NCI-H82 treated with DMSO at 0.1 percent for 48 hours (cell line): Measurements from ENCODE around the gene USP32.
"Not testable (repeated sequence)": the region's sequence is repeated elsewhere in the genome, so short reads cannot be mapped to it uniquely, and the experiment has no call there.

Source experiments
- DNase-seq: peaks from one replicate; lab custom pipeline; 2025; ENCODE audit not compliant: unreplicated experiment; lab: John Stamatoyannopoulos, UW

Gene USP32

GRCh38 chr17:60372790-60373483 lies 19.0 kb downstream of the USP32 start:
- DNase-seq: no peak

DNA sequence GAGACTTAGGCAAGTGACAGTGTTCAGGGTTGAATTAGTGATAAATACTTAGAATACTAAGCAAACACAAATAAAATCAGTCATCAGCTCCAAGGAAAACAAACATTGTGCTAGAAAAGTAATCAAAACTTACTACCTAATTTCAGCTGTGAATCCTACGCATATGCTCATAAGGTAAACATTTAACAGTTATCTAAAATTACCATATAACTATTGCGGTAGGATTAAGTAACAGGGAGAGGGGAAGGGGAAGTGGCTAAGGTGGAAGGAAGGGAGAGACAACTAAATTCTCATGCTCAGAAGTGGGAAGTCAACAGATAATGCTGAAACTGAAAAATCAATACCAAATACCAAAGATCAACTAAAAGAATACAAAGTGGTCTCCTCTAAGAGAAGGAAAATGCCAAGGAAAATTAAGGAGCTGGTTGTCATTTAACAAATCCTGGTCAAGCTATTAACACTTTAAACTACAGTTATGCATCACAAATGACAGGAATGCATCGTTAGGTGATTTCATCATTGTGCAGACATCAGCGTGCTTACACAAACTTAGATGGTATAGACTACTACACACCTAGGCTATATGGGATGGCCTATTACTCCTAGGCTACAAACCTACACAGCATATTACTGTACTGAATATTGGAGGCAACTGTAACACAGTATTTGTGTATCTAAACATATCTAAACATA lies 20.0 kb downstream of the USP32 start:
- DNase-seq: no peak

- no peak for DNase-seq
These were observed 20.5 kb downstream of the USP32 start for GRCh38 chr17:60371416-60371815.

DNA sequence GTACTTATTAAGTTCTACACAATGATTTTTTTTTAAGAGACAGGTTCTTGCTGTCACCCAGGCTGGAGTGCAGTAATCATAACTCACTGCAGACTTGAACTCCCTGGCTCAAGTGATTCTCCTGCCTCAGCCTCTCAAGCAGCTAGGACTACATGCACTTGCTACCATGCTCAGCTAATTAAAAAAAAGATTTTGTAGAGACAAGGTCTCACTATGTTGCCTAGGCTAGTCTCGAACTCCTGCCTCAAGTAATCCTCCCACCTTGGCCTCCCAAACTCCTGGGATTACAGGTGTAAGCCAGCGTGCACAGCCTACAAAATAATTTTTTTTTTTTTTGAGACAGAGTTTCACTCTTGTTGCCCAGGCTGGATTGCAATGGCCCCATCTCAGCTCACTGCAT lies 22.2 kb downstream of the USP32 start:
- no peak for DNase-seq

DNA sequence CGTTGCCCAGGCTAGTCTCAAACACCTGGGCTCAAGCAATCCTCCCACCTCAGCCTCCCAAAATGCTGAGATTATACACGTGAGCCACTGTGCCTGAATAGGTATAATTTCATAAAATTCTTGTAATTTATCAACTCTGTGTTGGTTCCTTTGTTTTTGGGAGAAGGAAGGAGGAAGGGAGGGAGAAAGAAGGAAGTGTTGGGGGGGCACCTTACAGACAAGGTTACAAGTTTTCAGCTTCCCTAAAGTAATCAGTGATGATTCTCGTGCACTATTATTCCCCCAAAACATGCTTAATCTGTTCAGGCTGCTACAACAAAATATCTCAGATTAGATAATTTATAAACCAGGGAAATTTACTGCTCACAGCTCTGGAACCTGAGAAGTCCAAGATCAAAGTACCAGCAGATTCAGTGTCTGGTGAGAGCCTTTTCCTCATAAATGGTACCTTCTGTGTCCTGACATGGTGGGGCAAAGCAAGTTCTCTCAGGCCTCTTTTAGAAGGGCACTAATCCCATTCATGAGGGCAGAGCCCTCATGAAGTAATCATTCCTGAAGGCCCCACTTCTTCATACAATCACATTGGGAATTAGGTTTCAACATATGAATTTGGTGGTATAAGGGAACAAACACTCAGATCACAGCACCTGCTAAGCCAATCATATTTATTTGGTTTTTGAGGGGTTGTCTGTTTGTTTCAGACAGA lies 28.1 kb downstream of the USP32 start:
- no peak for DNase-seq

DNA sequence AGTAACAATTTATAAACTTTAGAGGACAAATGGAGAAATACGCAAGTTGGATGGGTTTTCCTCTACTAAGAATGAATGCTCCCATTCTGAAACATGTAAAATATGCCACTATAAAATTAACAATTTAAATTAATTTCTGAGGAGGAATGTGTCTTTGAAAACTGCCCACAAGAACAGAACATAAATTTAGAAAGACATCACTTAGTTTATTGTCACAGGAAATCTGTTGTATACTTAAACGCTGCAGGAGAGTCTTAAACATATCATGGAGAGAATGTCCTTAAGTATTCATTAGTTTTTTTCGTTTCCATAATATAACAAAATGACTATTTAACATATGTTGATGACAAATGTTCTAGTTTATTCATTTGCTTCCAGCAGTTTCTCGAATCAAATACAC lies 29.6 kb downstream of the USP32 start:
- no peak for DNase-seq

DNA sequence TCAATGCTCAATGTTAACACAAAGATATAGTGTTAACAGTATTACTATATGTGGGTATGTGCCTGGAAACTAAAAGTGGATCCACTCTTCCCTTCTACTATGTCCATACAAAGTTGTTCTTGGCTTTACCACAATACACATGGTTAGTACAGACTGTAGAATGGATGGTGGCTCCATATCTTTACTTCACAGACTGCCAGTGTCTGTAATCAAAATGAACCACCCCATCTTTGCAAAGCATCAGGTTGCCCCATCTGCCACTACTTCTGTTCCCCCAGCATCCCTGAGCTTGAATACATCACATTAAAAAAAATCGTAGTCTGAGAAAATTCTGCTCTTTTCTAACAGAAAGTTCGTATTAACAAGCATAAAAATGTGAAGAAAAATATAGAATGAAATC lies 30.0 kb downstream of the USP32 start:
- no peak for DNase-seq

DNA sequence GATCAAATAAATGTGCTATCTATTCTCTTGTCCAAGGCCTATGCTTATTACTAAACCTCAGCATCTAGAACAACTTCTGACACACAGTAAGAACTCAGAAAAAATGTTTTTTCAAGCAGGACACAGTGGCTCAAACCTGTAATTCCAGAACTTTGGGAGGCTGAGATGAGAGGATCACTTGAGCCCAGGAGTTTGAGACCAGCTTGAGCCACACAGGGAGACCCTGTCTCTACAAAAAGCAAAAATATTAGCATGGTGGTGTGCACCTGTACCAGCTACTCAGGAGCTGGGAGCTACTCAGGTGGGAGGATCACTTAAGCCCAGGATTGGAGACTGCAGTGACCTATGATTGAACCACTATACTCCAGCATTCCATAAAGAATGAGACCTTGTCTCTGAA lies 32.5 kb downstream of the USP32 start:
- no peak for DNase-seq

DNA sequence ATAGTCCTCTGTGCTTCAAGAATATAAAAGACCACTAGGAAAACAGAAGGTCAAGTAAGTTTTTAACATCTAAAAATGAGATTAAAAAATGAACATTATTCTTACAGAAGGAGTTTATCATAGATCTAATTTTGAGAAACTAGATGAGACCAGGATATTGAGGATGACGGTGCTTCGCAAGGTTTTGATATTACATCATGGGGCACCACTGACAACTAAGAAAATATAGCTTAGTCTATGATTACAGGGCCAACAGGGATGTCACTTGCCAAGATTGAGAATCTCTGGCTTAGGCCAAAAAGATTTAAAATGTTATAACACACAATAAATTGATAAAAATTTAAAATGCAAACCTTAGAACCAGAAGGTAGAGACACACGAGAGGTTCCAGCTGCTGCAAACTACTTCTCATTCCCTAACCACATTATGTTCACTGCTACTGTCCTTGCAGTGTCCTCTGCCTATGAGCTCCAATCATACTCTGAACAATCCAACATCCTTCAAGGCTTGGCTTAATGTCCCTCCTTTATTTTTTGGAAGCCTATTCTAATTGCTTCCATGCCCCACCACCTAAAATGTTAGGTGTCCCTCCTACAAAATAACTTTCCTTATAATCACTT lies 33.2 kb downstream of the USP32 start:
- DNase-seq: no peak

DNA sequence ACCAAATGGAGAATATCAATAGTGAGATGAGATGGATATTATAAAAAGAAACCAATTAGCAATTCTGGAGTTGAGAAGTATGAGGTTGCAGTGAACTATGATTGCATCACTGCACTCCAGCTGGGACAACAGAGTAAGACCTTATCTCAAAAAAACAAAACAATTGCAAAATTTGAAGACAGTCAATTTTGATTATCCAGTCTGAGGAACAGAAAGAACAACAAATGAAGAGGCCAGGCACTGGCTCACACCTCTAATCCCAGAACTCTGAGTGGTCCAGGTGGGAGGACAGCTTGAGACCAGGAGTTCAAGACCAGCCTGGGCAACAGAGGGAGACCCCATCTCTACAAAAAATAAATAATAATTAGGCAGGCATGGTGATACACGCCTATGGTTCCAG lies 35.0 kb downstream of the USP32 start:
- no peak for DNase-seq

DNA sequence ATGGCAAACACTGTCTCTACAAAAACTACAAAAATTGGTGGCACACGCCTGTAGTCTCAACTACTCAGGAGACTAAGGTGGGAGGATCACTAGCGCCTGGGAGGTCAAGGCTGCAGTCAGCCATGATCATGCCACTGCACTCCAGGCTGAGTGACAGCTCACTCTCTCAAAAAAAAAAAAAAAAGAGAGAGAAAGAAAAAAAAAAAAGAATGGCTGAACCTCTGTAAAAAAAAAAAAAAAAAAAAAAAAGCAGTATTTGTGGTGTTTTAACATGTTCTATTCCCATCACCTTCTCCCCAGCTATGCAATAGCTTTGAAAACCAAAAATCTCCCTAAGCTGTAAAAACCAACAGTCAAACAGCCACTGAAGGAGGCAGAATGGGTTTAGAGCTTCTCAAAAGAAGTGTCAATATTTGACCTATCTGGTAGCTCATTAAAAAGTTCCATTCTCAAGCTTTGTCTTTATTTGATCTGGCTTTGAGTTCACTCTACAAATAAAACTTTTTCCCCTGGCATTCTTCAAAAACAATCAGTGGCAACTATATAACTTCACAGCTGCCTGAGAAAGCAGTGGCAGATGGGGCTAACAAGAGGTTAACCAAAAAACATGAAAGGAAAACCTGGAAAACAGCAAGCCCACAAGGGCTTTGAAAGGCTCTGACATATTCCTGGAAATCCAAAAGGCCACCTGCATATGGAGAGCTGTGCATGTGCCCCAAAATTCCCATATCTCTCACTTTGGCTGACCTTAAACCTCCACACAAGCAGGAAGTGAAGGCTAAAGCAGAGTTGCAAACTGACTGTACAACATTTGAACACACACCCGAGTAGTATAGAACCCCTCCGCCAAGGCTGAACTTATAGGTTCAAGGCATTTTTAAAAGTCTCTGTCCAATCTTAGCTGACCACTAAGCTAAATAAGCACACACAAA lies 36.0 kb downstream of the USP32 start:
- DNase-seq: no peak

- no peak for DNase-seq
These were observed 37.7 kb downstream of the USP32 start for GRCh38 chr17:60354223-60354622.

DNA sequence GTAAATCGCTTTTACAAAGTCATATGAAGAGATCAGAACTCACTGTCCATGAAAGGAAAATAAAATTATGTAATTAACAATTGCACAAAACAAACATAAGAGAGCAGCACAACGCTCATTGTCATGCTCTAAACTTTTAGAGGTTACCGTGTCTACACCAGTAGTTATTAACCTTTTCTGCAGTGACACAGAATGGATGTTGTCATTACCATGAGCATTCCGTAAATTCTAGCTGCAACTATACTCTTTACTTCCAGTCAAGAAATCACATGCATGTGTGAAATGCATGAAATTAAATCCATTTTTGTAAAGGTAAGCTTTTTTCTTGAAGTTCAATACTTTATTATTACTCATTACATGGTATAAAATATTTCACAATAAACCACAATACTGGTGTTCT lies 38.2 kb downstream of the USP32 start:
- DNase-seq: no peak

DNA sequence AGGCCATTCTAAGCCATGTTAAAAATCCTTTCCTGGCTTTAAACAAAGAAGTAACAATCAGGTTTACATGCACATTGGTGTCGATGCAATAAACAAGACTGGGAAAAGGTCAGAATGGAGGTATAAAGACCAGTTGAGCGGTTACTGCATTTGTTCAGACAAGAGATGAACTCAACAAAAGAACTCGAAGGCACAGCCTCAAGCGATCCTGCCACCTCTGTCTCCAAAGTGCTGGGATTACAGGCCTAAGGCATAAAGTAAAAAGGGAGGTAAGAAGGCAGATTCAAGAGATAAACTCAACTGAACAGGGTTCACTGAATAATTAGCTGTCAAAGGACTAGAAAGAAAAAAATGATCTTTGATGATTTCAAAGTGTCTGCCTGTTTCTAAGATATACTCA lies 39.4 kb downstream of the USP32 start:
- DNase-seq: no peak

DNA sequence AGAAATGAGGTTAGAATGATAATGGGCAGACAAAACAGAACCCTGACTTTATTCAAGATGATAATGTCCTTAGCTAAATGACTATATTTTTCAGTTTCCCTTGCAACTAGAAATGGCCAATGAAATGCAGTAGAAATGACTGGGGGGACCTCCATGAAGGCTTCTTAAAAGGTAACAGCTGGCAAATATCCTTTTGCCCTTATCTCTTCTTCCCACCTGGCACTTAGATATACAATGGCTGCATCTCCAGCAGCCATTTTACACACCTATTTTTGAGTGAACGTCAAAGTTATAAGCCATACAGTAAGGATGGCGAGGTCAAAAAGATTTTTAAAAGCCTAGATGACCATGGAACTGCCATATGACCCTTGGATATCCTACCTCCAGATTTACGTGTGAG lies 39.9 kb downstream of the USP32 start:
- DNase-seq: no peak

- no peak for DNase-seq
These were observed 40.8 kb downstream of the USP32 start for GRCh38 chr17:60351012-60351695.

- DNase-seq: no peak
These were observed 43.3 kb downstream of the USP32 start for GRCh38 chr17:60348616-60349015.

GRCh38 chr17:60345233-60345632 lies 46.7 kb downstream of the USP32 start:
- no peak for DNase-seq

- DNase-seq: not testable (repeated sequence)
These were observed 49.4 kb downstream of the USP32 start for GRCh38 chr17:60342492-60342891.

- DNase-seq: no peak
These were observed 56.6 kb downstream of the USP32 start for GRCh38 chr17:60335289-60335688.
